Activated T-helper 1 cell treated with anti-CD3 and anti-CD28 coated beads, Interleukin-12 subunit alpha, Interleukin-12 subunit beta, Interleukin-2, Interleukin-4 antibody, amounts not matched to agents 30 ng/mL and 10 ng/mL and 1 ng/mL, durations not matched to agents 14 hours and 24 hours and 36 hours (primary cell): ENCODE data around the gene ABHD12B. TPM values are rescaled to one million over a fixed set of nuclear protein-coding genes. Genes with fewer than 3 reads are reported as not detected.

Experiments used
- DNase-seq: peaks from one replicate; pipeline ENCODE4 v3.0.0; 2021; ENCODE audit warnings: low spot score
- H3K27ac Mint-ChIP-seq: one replicate; pipeline ENCODE4 v1.8.0; 2021; ENCODE audit warnings: mild to moderate bottlenecking, mixed read lengths
- H3K27me3 Mint-ChIP-seq: one replicate; pipeline ENCODE4 v1.8.0; 2022; ENCODE audit warnings: mild to moderate bottlenecking, moderate library complexity, mixed read lengths; ENCODE audit not compliant: insufficient read depth
- H3K36me3 Mint-ChIP-seq: one replicate; pipeline ENCODE4 v1.8.0; 2021; ENCODE audit warnings: low read depth, mixed read lengths
- H3K4me1 Mint-ChIP-seq: one replicate; pipeline ENCODE4 v1.8.0; 2021; ENCODE audit warnings: low read depth, mixed read lengths
- H3K4me3 Mint-ChIP-seq: one replicate; pipeline ENCODE4 v1.8.0; 2021; ENCODE audit warnings: mild to moderate bottlenecking, moderate library complexity, mixed read lengths
- H3K9me3 Mint-ChIP-seq: one replicate; pipeline ENCODE4 v1.8.0; 2021; ENCODE audit warnings: mixed read lengths
- intact Hi-C: fragments of 100-400 bp; cut with micrococcal nuclease; formaldehyde crosslinking; loops from one replicate; pipeline ENCODE4 v1.15.1; 2024
- total RNA-seq: library from RNA; stranded (reverse); gene quantifications from 2 replicates; pipeline ENCODE4 v1.2.3, GENCODE V29; 2022

ABHD12B gene
- total RNA-seq, result not detected in 2 replicates

- no peak for DNase-seq
- no peak within 1 kb of the TSS for H3K4me3 Mint-ChIP-seq
- intact Hi-C loops, result no loop called here
- H3K9me3 Mint-ChIP-seq, result no peaks in the 10 kb centered on the region
- H3K4me1 Mint-ChIP-seq, result peaks cover 24% of the 10 kb centered on the region
- no peaks in the 10 kb centered on the region for H3K36me3 Mint-ChIP-seq
- H3K27me3 Mint-ChIP-seq, result peaks cover 80% of the 10 kb centered on the region
- no peak within 1 kb of the TSS for H3K27ac Mint-ChIP-seq
Observed at GRCh38 chr14:50871914-50872732, at the start of gene ABHD12B. Gene ABHD12B (plus strand): TSS chr14:50872053. CDS start chr14:50872175, 122 bp downstream.

GRCh38 chr14:50822501-50823042 lies 49.3 kb upstream of the ABHD12B start:
- no peaks in the 10 kb centered on the region for H3K9me3 Mint-ChIP-seq
- intact Hi-C loops, result loop anchor here (1.0 to 5.0 kb wide), 4 partner anchors 9 to 590 kb away; partner anchors contain the start of genes NIN and SOS2
- H3K4me3 Mint-ChIP-seq, result peak overlapping the region; percentile 61
- peaks cover 37% of the 10 kb centered on the region for H3K36me3 Mint-ChIP-seq
- peak overlapping the region; percentile 74 for H3K27ac Mint-ChIP-seq
- H3K4me1 Mint-ChIP-seq, result peaks cover 80% of the 10 kb centered on the region
- H3K27me3 Mint-ChIP-seq, result peaks cover 2% of the 10 kb centered on the region
- DNase-seq, result no peak

- Mint-ChIP-seq H3K4me3 (peak overlapping the region; percentile 61), H3K9me3 (no peaks in the 10 kb centered on the region), H3K27ac (peak overlapping the region; percentile 74), H3K4me1 (peaks cover 81% of the 10 kb centered on the region), H3K36me3 (peaks cover 39% of the 10 kb centered on the region), H3K27me3 (peaks cover 2% of the 10 kb centered on the region)
- DNase-seq, result no peak
- intact Hi-C loops, result loop anchor here (5.0 kb wide), 1 partner anchor 591 kb away; the partner anchor contains the start of gene SOS2
Observed at GRCh38 chr14:50823051-50823761, 48.6 kb upstream of the ABHD12B start.

GRCh38 chr14:50823762-50824636 lies 47.9 kb upstream of the ABHD12B start:
- H3K27ac Mint-ChIP-seq, result peak overlapping the region; percentile 61
- H3K4me3 Mint-ChIP-seq, result peak overlapping the region; percentile 61
- H3K27me3 Mint-ChIP-seq, result peaks cover 5% of the 10 kb centered on the region
- H3K4me1 Mint-ChIP-seq, result peaks cover 89% of the 10 kb centered on the region
- peaks cover 41% of the 10 kb centered on the region for H3K36me3 Mint-ChIP-seq
- no peaks in the 10 kb centered on the region for H3K9me3 Mint-ChIP-seq
- intact Hi-C loops, result loop anchor here (5.0 kb wide), 1 partner anchor 592 kb away; the partner anchor contains the start of gene SOS2
- DNase-seq, result no peak

DNA sequence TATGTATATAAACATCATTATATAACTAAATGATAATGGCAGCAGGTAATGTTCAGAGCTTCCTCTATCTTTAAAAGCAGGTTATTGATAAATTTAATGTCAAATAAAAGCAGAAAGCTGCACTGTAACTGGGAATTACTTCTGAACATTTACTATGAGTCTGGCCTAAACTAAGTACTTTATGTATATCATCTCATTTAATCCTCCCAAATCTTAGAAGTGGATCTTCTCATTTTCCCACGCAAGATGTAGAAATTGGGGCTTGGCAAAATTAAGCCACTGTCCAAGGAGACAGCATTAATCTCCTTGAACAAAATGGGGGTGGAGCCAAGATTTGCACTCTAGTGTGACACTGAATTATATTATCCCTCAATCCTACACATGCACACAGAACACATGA lies 46.5 kb upstream of the ABHD12B start:
- intact Hi-C loops, result no loop called here
- Mint-ChIP-seq H3K9me3 (no peaks in the 10 kb centered on the region), H3K27ac (no peak overlapping the region), H3K27me3 (peaks cover 7% of the 10 kb centered on the region), H3K36me3 (peaks cover 46% of the 10 kb centered on the region), H3K4me3 (no peak overlapping the region), H3K4me1 (peaks cover 87% of the 10 kb centered on the region)
- no peak for DNase-seq

DNA sequence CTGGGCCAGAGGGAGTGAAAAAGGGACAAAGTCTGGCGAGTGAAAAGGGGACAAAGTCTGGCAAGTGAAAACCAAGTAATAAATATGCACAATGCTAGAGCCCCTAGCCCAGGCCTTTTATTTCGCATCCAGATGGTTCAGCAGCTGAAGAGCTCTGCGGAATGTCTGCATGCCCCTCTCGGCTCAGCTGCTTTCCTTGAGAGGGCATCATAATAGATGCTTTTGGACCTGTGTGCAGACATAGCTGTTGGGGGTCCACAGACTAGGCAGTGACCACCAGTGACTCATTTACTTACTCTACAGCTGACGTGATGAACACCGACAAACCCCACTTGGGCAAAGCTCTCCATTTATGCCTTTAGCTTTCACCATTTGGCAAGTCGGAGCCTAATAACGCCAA lies 45.2 kb upstream of the ABHD12B start:
- no peaks in the 10 kb centered on the region for H3K9me3 Mint-ChIP-seq
- H3K4me3 Mint-ChIP-seq, result no peak overlapping the region
- peaks cover 38% of the 10 kb centered on the region for H3K36me3 Mint-ChIP-seq
- intact Hi-C loops, result no loop called here
- H3K4me1 Mint-ChIP-seq, result peaks cover 82% of the 10 kb centered on the region
- peaks cover 7% of the 10 kb centered on the region for H3K27me3 Mint-ChIP-seq
- no peak for DNase-seq
- H3K27ac Mint-ChIP-seq, result no peak overlapping the region

- Mint-ChIP-seq H3K9me3 (no peaks in the 10 kb centered on the region), H3K4me3 (peak overlapping the region; percentile 91), H3K36me3 (peaks cover 33% of the 10 kb centered on the region), H3K4me1 (peaks cover 74% of the 10 kb centered on the region), H3K27me3 (peaks cover 13% of the 10 kb centered on the region), H3K27ac (peak overlapping the region; percentile 32)
- DNase-seq, result no peak
- intact Hi-C loops, result loop anchor here (2.0 kb wide), 1 partner anchor 36 kb away; no protein-coding TSS in a partner anchor
Observed at GRCh38 chr14:50828721-50829488, 42.9 kb upstream of the ABHD12B start.

- Mint-ChIP-seq H3K27ac (peak overlapping the region; percentile 49), H3K4me3 (peak overlapping the region; percentile 91), H3K4me1 (peaks cover 73% of the 10 kb centered on the region)
Observed at GRCh38 chr14:50829489-50830043, 42.3 kb upstream of the ABHD12B start.

GRCh38 chr14:50830044-50830931 lies 41.6 kb upstream of the ABHD12B start:
- peaks cover 73% of the 10 kb centered on the region for H3K4me1 Mint-ChIP-seq

More at GRCh38 chr14:50829489-50830043, 42.3 kb upstream of the ABHD12B start:
- no peaks in the 10 kb centered on the region for H3K9me3 Mint-ChIP-seq
- H3K27me3 Mint-ChIP-seq, result peaks cover 16% of the 10 kb centered on the region
- no peak for DNase-seq
- peaks cover 33% of the 10 kb centered on the region for H3K36me3 Mint-ChIP-seq
- intact Hi-C loops, result loop anchor here (2.0 to 10.0 kb wide), 7 partner anchors 17 to 1245 kb away; partner anchors contain the start of genes DMAC2L, L2HGDH, RPS29 and TMX1

DNA sequence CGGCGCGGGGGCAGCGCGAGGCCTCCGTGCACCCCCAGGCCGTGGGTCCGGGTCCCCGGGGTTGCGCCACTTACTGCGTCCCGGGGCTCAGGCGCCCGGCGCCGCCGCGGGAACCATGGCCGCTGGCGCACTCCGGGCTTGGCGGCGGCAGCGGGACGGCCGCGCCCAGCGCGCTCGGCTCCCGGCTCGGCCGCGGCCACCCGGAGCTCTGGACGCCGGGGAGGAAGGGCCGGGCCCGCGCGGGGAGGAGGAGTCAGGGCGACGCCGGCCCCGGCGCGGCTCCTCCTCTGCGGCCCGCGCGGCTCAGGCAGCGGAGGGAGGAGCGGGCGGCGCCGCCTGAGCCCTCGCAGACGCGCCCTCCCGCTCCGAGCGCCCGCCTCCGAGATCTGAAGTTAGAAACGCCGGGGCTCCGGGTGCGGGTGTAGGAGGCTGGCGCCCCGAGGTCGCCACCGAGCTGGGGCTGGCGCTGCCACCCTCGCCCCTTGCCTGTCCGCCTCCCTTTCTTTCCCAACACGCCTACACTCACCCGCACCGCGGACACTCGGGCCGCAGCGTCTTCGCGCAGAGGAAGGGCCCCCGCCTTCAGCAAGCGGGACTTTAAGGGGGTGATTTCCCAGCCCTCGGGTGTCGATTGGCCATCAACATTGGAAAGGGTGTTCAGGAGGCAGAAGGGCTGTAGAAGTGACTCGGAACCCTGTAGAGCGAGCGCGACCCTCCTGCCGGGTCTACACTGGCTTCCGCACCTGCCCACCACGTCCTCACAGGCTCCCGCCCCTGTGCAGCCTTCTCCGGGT lies 40.7 kb upstream of the ABHD12B start, which contains the start of gene NIN:
Gene NIN (minus strand): TSS at position 231 of the 794 bp plus-strand sequence. CDS start 9,106 bp downstream, outside the sequence.
- H3K4me1 Mint-ChIP-seq, result peaks cover 67% of the 10 kb centered on the region
- intact Hi-C loops, result loop anchor here (1.0 to 10.0 kb wide), 9 partner anchors 9 to 1246 kb away; partner anchors contain the start of genes DMAC2L, L2HGDH, RPS29 and TMX1
- peak within 1 kb of the TSS; percentile 95 for H3K27ac Mint-ChIP-seq

More at GRCh38 chr14:50830044-50830931, 41.6 kb upstream of the ABHD12B start:
- Mint-ChIP-seq H3K9me3 (no peaks in the 10 kb centered on the region), H3K27ac (peak overlapping the region; percentile 49), H3K27me3 (peaks cover 16% of the 10 kb centered on the region), H3K36me3 (peaks cover 30% of the 10 kb centered on the region), H3K4me3 (peak overlapping the region; percentile 91)
- intact Hi-C loops, result loop anchor here (2.0 to 10.0 kb wide), 6 partner anchors 17 to 1245 kb away; partner anchors contain the start of genes DMAC2L, L2HGDH, RPS29 and TMX1
- peak; percentile 57 for DNase-seq

More for the DNA sequence above, 40.7 kb upstream of the ABHD12B start, which contains the start of gene NIN:
- Mint-ChIP-seq H3K36me3 (peaks cover 27% of the 10 kb centered on the region), H3K27me3 (peaks cover 16% of the 10 kb centered on the region), H3K9me3 (no peaks in the 10 kb centered on the region), H3K4me3 (peak within 1 kb of the TSS; percentile 93)
- peak; percentile 73 for DNase-seq
